Fibroblast of lung (primary cell): ENCODE measurements around the gene SLC36A3.

Experiments
- CTCF ChIP-seq, 2 donors: IDR thresholded peaks in 1 of 2; conservative IDR thresholded peaks in 1 of 2; 1 replicate in 1 of 2; 2 replicates in 1 of 2; pipeline ENCODE4 v1.5.1; 2011 to 2012; ENCODE audit warnings: low read length in 2 of 2, control low read depth in 1 of 2, inconsistent platforms in 1 of 2, low read depth in 1 of 2, mild to moderate bottlenecking in 1 of 2
- EZH2 ChIP-seq: IDR thresholded peaks from 2 replicates; pipeline ENCODE4 v1.5.1; 2012; ENCODE audit warnings: low read length, control low read depth, mild to moderate bottlenecking; ENCODE audit errors: missing control alignments

GRCh38 chr5:151255621-151256286 lies 47.8 kb downstream of the SLC36A3 start:
- TF ChIP-seq CTCF (conservative IDR thresholded peaks at IDR 0.05 in 1 of 2, IDR thresholded peaks at IDR 0.05 in 1 of 2; ENCODE audit: low read depth in 1 of 2, low read length in 2 of 2) (no peak), EZH2 (no peak)
